ENCODE data around the gene PALS1. TPM values are rescaled to one million over a fixed set of nuclear protein-coding genes. Genes with fewer than 3 reads are reported as not detected.

Gene PALS1
- total and polyA plus RNA-seq, 2 donors (not counting 3 experiments of a cell fraction or from before 2014, with no cell fraction given): 5.2 to 22.0 TPM

DNA sequence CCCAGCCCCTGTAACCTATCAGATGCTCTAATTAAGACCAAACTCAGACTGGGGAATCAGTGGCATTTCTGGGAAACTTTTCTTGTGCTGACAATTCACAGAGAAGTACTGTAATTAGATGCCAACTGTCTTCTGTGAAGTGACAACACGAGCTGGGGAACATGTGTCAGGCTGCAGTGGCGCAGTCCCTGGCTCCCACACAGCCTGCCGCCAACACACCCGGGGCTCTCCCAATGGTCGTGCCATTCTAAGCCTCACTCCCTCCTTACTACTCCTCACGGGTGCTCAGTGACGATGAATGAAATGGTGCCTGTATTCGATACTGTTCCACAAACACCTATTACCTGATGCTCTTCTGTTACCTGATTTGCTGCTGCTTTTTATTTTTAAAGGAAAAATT, 33.4 kb upstream of the PALS1 start:
- no TSS peak for BruUV-seq (replicated peaks)
- TF ChIP-seq JUN (IDR thresholded peaks at IDR 0.05; ENCODE audit: borderline replicate concordance, insufficient read depth, insufficient read length, low read depth) (no peak), MAX (IDR thresholded peaks at IDR 0.05; ENCODE audit: insufficient read depth, insufficient read length) (no peak), EZH2 (IDR thresholded peaks at IDR 0.05; ENCODE audit: borderline replicate concordance, low read depth, low read length, severe bottlenecking) (no peak), FOS (IDR thresholded peaks at IDR 0.05; ENCODE audit: borderline replicate concordance, insufficient read depth, low read length) (no peak), POLR2A (IDR thresholded peaks at IDR 0.05; ENCODE audit: low read depth, low read length) (no peak), CTCF (IDR thresholded peaks at IDR 0.05; ENCODE audit: extremely low read depth in 1 of 2, insufficient read depth in 1 of 2, low read depth in 1 of 2, low read length in 2 of 2) (no peak)
- POLR2A ChIA-PET: no interaction called here

DNA sequence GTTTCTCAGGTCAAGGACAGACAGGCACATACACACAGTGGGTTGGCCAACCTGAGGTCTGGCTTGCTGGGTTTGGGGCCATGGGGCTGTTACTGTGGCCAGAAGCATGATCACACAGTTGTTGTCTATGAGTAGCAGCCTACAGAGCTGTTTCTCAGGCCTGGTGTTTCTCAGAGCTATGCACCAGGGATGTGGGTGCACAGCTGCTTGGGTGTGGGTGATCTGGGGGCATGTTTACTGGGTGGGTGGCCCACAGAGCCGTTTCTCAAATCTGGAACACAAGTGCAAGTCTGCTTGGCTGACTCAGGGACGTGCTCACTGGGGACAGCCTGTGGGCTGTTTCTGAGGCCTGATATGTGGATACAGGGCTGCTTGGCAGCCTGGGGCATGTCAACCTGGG, 23.1 kb upstream of the PALS1 start:
- Histone ChIP-seq H3K4me2 (ENCODE audit: insufficient read depth, low read length) (no peak overlapping the region), H3K4me3 (replicated peaks in 1 of 3; ENCODE audit: insufficient read depth in 1 of 3, low read depth in 1 of 3, low read length in 3 of 3) (no peak overlapping the region), H3K36me3 (ENCODE audit: control insufficient read depth in 2 of 2, extremely low read depth in 1 of 2, insufficient read depth in 2 of 2, low read length in 2 of 2) (no peaks in the 10 kb centered on the region), H3K4me1 (ENCODE audit: control insufficient read depth, extremely low read depth, insufficient read depth, low read length) (no peaks in the 10 kb centered on the region), H3K79me2 (ENCODE audit: control insufficient read depth, insufficient read depth, low read length) (no peaks in the 10 kb centered on the region), H2AFZ (ENCODE audit: low read depth, low read length) (no peak overlapping the region), H3K9me1 (replicated peaks; ENCODE audit: control insufficient read depth, extremely low read depth, insufficient read depth, low read length) (no peaks in the 10 kb centered on the region), H3K9me3 (replicated peaks; ENCODE audit: control insufficient read depth, insufficient read depth, low read length) (no peaks in the 10 kb centered on the region), H3K27me3 (ENCODE audit: control insufficient read depth in 2 of 2, insufficient read depth in 2 of 2, low read length in 2 of 2) (peaks cover 0 to 5% of the 10 kb centered on the region in 2 experiments), H4K20me1 (replicated peaks; ENCODE audit: control insufficient read depth, extremely low read depth, insufficient read depth, low read length) (no peaks in the 10 kb centered on the region), H3K9ac (replicated peaks; ENCODE audit: extremely low read depth, insufficient read depth, low read length) (no peak overlapping the region), H3K27ac (ENCODE audit: insufficient read depth, low read depth, low read length) (no peak overlapping the region)
- no peak for FAIRE-seq
- BruUV-seq (replicated peaks): no TSS peak
- CTCF ChIA-PET: no interaction called here
- intact Hi-C loops (cut with micrococcal nuclease): no loop called here
- no peak for DNase-seq (ENCODE audit: low read depth, low spot score)
- TF ChIP-seq MAX (IDR thresholded peaks at IDR 0.05; ENCODE audit: insufficient read depth, insufficient read length) (no peak), GATA2 (IDR thresholded peaks at IDR 0.05; ENCODE audit: insufficient read depth, insufficient read length, low read depth, low read length) (no peak), CTCF (IDR thresholded peaks at IDR 0.05; ENCODE audit: extremely low read depth in 1 of 2, insufficient read depth in 1 of 2, low read depth in 1 of 2, low read length in 2 of 2) (no peak), MYC (IDR thresholded peaks at IDR 0.05; ENCODE audit: low read depth, low read length) (no peak), POLR2A (IDR thresholded peaks at IDR 0.05; ENCODE audit: low read depth, low read length) (no peak), JUN (IDR thresholded peaks at IDR 0.05; ENCODE audit: borderline replicate concordance, insufficient read depth, insufficient read length, low read depth) (no peak), EZH2 (IDR thresholded peaks at IDR 0.05; ENCODE audit: borderline replicate concordance, low read depth, low read length, severe bottlenecking) (no peak), FOS (IDR thresholded peaks at IDR 0.05; ENCODE audit: borderline replicate concordance, insufficient read depth, low read length) (no peak), POLR2AphosphoS5 (IDR thresholded peaks at IDR 0.05; ENCODE audit: insufficient read depth, low read depth, low read length) (no peak)
- dilution Hi-C loops (cut with MboI; ENCODE audit: extremely low pct_ligation_motif_present, low sequenced_read_pairs): no loop called here
- POLR2A ChIA-PET: no interaction called here

More for the DNA sequence above, 33.4 kb upstream of the PALS1 start:
- FAIRE-seq: no peak
- Histone ChIP-seq H3K36me3 (ENCODE audit: control insufficient read depth in 2 of 2, extremely low read depth in 1 of 2, insufficient read depth in 2 of 2, low read length in 2 of 2) (no peaks in the 10 kb centered on the region), H3K4me1 (ENCODE audit: control insufficient read depth, extremely low read depth, insufficient read depth, low read length) (no peaks in the 10 kb centered on the region), H3K9me3 (replicated peaks; ENCODE audit: control insufficient read depth, insufficient read depth, low read length) (no peaks in the 10 kb centered on the region), H2AFZ (ENCODE audit: low read depth, low read length) (no peak overlapping the region), H3K9me1 (replicated peaks; ENCODE audit: control insufficient read depth, extremely low read depth, insufficient read depth, low read length) (no peaks in the 10 kb centered on the region), H3K4me2 (ENCODE audit: insufficient read depth, low read length) (no peak overlapping the region), H3K27me3 (ENCODE audit: control insufficient read depth in 2 of 2, insufficient read depth in 2 of 2, low read length in 2 of 2) (no peaks in the 10 kb centered on the region), H4K20me1 (replicated peaks; ENCODE audit: control insufficient read depth, extremely low read depth, insufficient read depth, low read length) (no peaks in the 10 kb centered on the region), H3K27ac (ENCODE audit: insufficient read depth, low read depth, low read length) (no peak overlapping the region), H3K9ac (replicated peaks; ENCODE audit: extremely low read depth, insufficient read depth, low read length) (no peak overlapping the region), H3K79me2 (ENCODE audit: control insufficient read depth, insufficient read depth, low read length) (no peaks in the 10 kb centered on the region), H3K4me3 (replicated peaks in 1 of 3; ENCODE audit: insufficient read depth in 1 of 3, low read depth in 1 of 3, low read length in 3 of 3) (no peak overlapping the region)
- CTCF ChIA-PET: no interaction called here
- DNase-seq (ENCODE audit: low read depth, low spot score): no peak
- dilution Hi-C loops (cut with MboI; ENCODE audit: extremely low pct_ligation_motif_present, low sequenced_read_pairs) (no loop called here), intact Hi-C loops (cut with micrococcal nuclease) (no loop called here)
